ENCODE results near the gene ASCC3. TPM values are rescaled to one million over a fixed set of nuclear protein-coding genes. Genes with fewer than 3 reads are reported as not detected.

ASCC3 gene
- total RNA-seq, 1 donor from 2014 or later, result 57.9 TPM

GRCh38 chr6:100463630-100464161 lies 417.4 kb downstream of the ASCC3 start:
- no peak for TF ChIP-seq CTCF (IDR thresholded peaks at IDR 0.05; ENCODE audit: unreplicated experiment)
- Mint-ChIP-seq H3K27me3 (ENCODE audit: unreplicated experiment) (peaks cover 51% of the 10 kb centered on the region), H3K36me3 (ENCODE audit: low read depth, unreplicated experiment) (no peaks in the 10 kb centered on the region), H3K9me3 (ENCODE audit: unreplicated experiment) (no peaks in the 10 kb centered on the region), H3K4me1 (ENCODE audit: unreplicated experiment) (peaks cover 29% of the 10 kb centered on the region), H3K4me3 (ENCODE audit: unreplicated experiment) (peak overlapping the region; percentile 75), H3K27ac (ENCODE audit: unreplicated experiment) (no peak overlapping the region)
- DNase-seq (ENCODE audit: low spot score), result no peak

- Mint-ChIP-seq H3K36me3 (ENCODE audit: low read depth, unreplicated experiment) (no peaks in the 10 kb centered on the region), H3K27me3 (ENCODE audit: unreplicated experiment) (peaks cover 50% of the 10 kb centered on the region), H3K27ac (ENCODE audit: unreplicated experiment) (no peak overlapping the region), H3K4me1 (ENCODE audit: unreplicated experiment) (peaks cover 30% of the 10 kb centered on the region), H3K9me3 (ENCODE audit: unreplicated experiment) (no peaks in the 10 kb centered on the region), H3K4me3 (ENCODE audit: unreplicated experiment) (no peak overlapping the region)
- DNase-seq (ENCODE audit: low spot score), result no peak
- no peak for TF ChIP-seq CTCF (IDR thresholded peaks at IDR 0.05; ENCODE audit: unreplicated experiment)
Observed at GRCh38 chr6:100462706-100463629, 418.2 kb downstream of the ASCC3 start.

GRCh38 chr6:100461917-100462705 lies 419.0 kb downstream of the ASCC3 start:
- no peak for TF ChIP-seq CTCF (IDR thresholded peaks at IDR 0.05; ENCODE audit: unreplicated experiment)
- H3K27ac Mint-ChIP-seq (ENCODE audit: unreplicated experiment), result no peak overlapping the region
- peaks cover 53% of the 10 kb centered on the region for H3K27me3 Mint-ChIP-seq (ENCODE audit: unreplicated experiment)
- H3K4me1 Mint-ChIP-seq (ENCODE audit: unreplicated experiment), result peaks cover 30% of the 10 kb centered on the region
- DNase-seq (ENCODE audit: low spot score), result no peak
- no peaks in the 10 kb centered on the region for H3K36me3 Mint-ChIP-seq (ENCODE audit: low read depth, unreplicated experiment)
- no peak overlapping the region for H3K4me3 Mint-ChIP-seq (ENCODE audit: unreplicated experiment)
- no peaks in the 10 kb centered on the region for H3K9me3 Mint-ChIP-seq (ENCODE audit: unreplicated experiment)

GRCh38 chr6:100461278-100461916 lies 419.7 kb downstream of the ASCC3 start:
- Mint-ChIP-seq H3K27me3 (ENCODE audit: unreplicated experiment) (peaks cover 53% of the 10 kb centered on the region), H3K9me3 (ENCODE audit: unreplicated experiment) (no peaks in the 10 kb centered on the region), H3K27ac (ENCODE audit: unreplicated experiment) (no peak overlapping the region), H3K4me1 (ENCODE audit: unreplicated experiment) (peaks cover 28% of the 10 kb centered on the region), H3K4me3 (ENCODE audit: unreplicated experiment) (peak overlapping the region; percentile 59), H3K36me3 (ENCODE audit: low read depth, unreplicated experiment) (no peaks in the 10 kb centered on the region)
- peak; percentile 66 for DNase-seq (ENCODE audit: low spot score)
- no peak for TF ChIP-seq CTCF (IDR thresholded peaks at IDR 0.05; ENCODE audit: unreplicated experiment)

All from endothelial cell (in vitro differentiated cells).